PC-9 (cell line): ENCODE results near the gene PLTP. TPM values are rescaled to one million over a fixed set of nuclear protein-coding genes. Genes with fewer than 3 reads are reported as not detected.

ENCODE experiments used
- BruUV-seq: library from RNA; stranded (reverse); fragments of 400-500 nt; replicated peaks from 2 replicates; lab custom pipeline; 2021; lab: Mats Ljungman, UMichigan
- CTCF ChIA-PET: fragments of 300-600 bp; sonication (Branson Sonifier 250); formaldehyde crosslinking; loops from one replicate; lab custom pipeline; 2022; ENCODE audit warnings: antibody characterized with exemption; lab: Charles Lee
- POLR2A ChIA-PET: fragments of 300-600 bp; sonication (Branson Sonifier 250); formaldehyde crosslinking; loops from one replicate; lab custom pipeline; 2022; ENCODE audit warnings: antibody characterized with exemption; ENCODE audit not compliant: unreplicated experiment; lab: Charles Lee
- DNase-seq, 2 experiments: peaks; one replicate each; pipeline versions ENCODE4 v3.0.0 to v3.0.0-alpha.2; 2015 to 2022; ENCODE audit warnings: mixed read lengths in 1 of 2
- H2AFZ ChIP-seq: fragments of 200-600 bp; sonication (generic); 2 replicates; pipeline ENCODE4 v1.8.1; 2017; ENCODE audit warnings: antibody characterized with exemption
- H3F3A ChIP-seq: fragments of 200-600 bp; sonication (generic); 2 replicates; pipeline ENCODE4 v1.8.1; 2017; ENCODE audit warnings: antibody characterized with exemption, mild to moderate bottlenecking, low read depth; ENCODE audit not compliant: insufficient read depth
- H3K27ac ChIP-seq: fragments of 200-600 bp; sonication (generic); 2 replicates; pipeline ENCODE4 v1.6.1; 2016; ENCODE audit warnings: mixed run types
- H3K27me3 ChIP-seq: fragments of 200-600 bp; sonication (generic); 2 replicates; pipeline ENCODE4 v1.6.1; 2016; ENCODE audit warnings: low read depth, mixed run types; ENCODE audit not compliant: insufficient read depth
- H3K36me3 ChIP-seq: fragments of 200-600 bp; sonication (generic); 2 replicates; pipeline ENCODE4 v1.6.1; 2016; ENCODE audit warnings: low read depth, mixed run types
- H3K4me1 ChIP-seq: fragments of 200-600 bp; sonication (generic); replicated peaks from 2 replicates; pipeline ENCODE4 v1.6.1; 2016; ENCODE audit warnings: mixed run types; ENCODE audit not compliant: insufficient read depth
- H3K4me2 ChIP-seq: fragments of 200-600 bp; sonication (generic); 2 replicates; pipeline ENCODE4 v1.6.1; 2017; ENCODE audit warnings: mixed run types
- H3K4me3 ChIP-seq: fragments of 200-600 bp; sonication (generic); 2 replicates; pipeline ENCODE4 v1.6.1; 2016; ENCODE audit warnings: mixed run types
- H3K79me2 ChIP-seq: fragments of 200-600 bp; sonication (generic); 2 replicates; pipeline ENCODE4 v1.6.1; 2017; ENCODE audit warnings: low read depth, mixed run types
- H3K9me2 ChIP-seq: fragments of 200-600 bp; sonication (generic); 2 replicates; pipeline ENCODE4 v1.8.1; 2017; ENCODE audit warnings: mild to moderate bottlenecking; ENCODE audit not compliant: insufficient read depth
- H3K9me3 ChIP-seq: fragments of 200-600 bp; sonication (generic); 2 replicates; pipeline ENCODE4 v1.8.1; 2016; ENCODE audit warnings: low read depth; ENCODE audit not compliant: insufficient read depth
- H4K20me1 ChIP-seq: fragments of 200-600 bp; sonication (generic); 2 replicates; pipeline ENCODE4 v1.8.1; 2017; ENCODE audit not compliant: insufficient read depth
- EZH2 ChIP-seq: fragments of 200-600 bp; sonication (generic); IDR thresholded peaks from 2 replicates; pipeline ENCODE4 v1.8.0; 2017; ENCODE audit warnings: antibody characterized with exemption, low read depth
- intact Hi-C: fragments of 100-400 bp; cut with micrococcal nuclease; formaldehyde crosslinking; loops from one replicate; pipeline ENCODE4 v1.10.0; 2022; ENCODE audit not compliant: unreplicated experiment
- total RNA-seq: library from RNA; stranded (reverse); gene quantifications from 2 replicates; pipeline ENCODE4 v1.2.3, GENCODE V29; 2021
- TF ChIP-seq, protein P1 (sequence below): fragments of 200-600 bp; sonication (generic); conservative IDR thresholded peaks from 2 replicates; pipeline ENCODE4 v1.6.1; 2017; ENCODE audit warnings: mixed run types, antibody characterized with exemption, mild to moderate bottlenecking, moderate library complexity

PLTP gene
- total RNA-seq, 1 experiment from 2014 or later: 127 TPM

DNA sequence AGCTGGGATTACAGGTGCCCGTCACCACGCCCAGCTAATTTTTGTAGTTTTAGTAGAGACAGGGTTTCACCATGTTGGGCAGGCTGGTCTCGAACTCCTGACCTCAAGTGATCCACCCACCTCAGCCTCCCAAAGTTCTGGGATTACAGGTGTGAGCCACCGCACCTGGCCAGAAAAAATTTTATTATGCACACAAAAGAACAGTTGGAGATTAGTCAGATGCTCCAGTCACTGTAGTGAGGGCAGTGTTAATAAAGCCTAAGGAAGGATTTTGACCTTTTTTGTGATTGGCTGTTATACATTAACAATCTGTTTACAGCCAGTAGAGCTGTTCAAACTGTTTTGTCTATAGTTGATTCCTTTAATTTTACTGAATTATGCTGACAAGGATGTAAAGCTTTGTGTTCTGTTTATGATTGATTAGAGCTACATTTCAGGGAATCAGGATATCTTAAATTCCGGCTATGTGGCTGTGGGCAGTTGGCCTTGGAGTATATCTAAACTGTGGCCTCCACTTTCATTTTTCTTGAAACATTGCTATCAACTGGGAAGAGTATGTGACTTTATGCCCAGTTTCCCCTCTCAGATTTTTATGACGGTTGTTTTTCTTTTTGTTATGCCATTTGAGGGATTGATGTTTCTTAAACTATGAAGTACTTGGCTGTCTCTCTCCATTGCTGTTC is 44.7 kb downstream of the PLTP start:
- DNase-seq: peak in 1 of 2 experiments; percentile 30
- H3K4me2 ChIP-seq: peak overlapping the region; percentile 25
- peaks cover 22% of the 10 kb centered on the region; the same call in 1 of the 2 replicates for H3F3A ChIP-seq
- CTCF ChIA-PET: no interaction called here
- H3K27ac ChIP-seq: peak overlapping the region; percentile 41
- H3K27me3 ChIP-seq: no peaks in the 10 kb centered on the region
- POLR2A ChIA-PET: interaction anchor here (0.6 kb wide), 5 partner anchors 11 to 74 kb away, joined by 3 to 17 read pairs (median 4); no protein-coding TSS in a partner anchor
- H3K36me3 ChIP-seq: no peaks in the 10 kb centered on the region
- no peaks in the 10 kb centered on the region for H4K20me1 ChIP-seq
- TF ChIP-seq, protein P1, sequence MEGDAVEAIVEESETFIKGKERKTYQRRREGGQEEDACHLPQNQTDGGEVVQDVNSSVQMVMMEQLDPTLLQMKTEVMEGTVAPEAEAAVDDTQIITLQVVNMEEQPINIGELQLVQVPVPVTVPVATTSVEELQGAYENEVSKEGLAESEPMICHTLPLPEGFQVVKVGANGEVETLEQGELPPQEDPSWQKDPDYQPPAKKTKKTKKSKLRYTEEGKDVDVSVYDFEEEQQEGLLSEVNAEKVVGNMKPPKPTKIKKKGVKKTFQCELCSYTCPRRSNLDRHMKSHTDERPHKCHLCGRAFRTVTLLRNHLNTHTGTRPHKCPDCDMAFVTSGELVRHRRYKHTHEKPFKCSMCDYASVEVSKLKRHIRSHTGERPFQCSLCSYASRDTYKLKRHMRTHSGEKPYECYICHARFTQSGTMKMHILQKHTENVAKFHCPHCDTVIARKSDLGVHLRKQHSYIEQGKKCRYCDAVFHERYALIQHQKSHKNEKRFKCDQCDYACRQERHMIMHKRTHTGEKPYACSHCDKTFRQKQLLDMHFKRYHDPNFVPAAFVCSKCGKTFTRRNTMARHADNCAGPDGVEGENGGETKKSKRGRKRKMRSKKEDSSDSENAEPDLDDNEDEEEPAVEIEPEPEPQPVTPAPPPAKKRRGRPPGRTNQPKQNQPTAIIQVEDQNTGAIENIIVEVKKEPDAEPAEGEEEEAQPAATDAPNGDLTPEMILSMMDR: no peak
- no peak for TF ChIP-seq EZH2
- no TSS peak for BruUV-seq
- no peaks in the 10 kb centered on the region for H3K79me2 ChIP-seq
- intact Hi-C loops: no loop called here
- peaks cover 23% of the 10 kb centered on the region for H3K4me1 ChIP-seq
- H2AFZ ChIP-seq: no peak overlapping the region
- no peak overlapping the region for H3K4me3 ChIP-seq
- H3K9me3 ChIP-seq: no peaks in the 10 kb centered on the region
- no peaks in the 10 kb centered on the region for H3K9me2 ChIP-seq

DNA sequence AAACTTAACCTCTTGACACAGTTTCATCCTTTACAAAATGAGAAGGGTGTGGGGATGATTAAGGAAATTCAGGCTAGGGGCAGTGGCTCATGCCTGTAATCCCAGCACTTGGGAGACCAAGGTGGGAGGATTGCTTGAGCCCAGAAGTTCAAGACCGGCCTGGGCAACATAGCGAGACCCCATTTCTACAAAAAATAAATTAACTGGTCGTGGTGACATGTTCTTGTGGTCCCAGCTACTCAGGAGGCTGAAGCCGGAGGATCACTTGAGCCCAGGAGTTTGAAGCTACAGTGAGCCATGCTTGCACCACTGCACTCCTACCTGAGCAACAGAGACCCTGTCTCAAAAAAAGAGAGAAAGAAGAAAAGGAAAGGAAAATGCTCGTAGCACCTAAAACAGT is 45.5 kb downstream of the PLTP start:
- Histone ChIP-seq H3K27ac (no peak overlapping the region), H3K4me3 (no peak overlapping the region), H2AFZ (no peak overlapping the region), H3K4me2 (no peak overlapping the region), H3K79me2 (no peaks in the 10 kb centered on the region), H3K9me2 (no peaks in the 10 kb centered on the region), H3K36me3 (no peaks in the 10 kb centered on the region), H4K20me1 (no peaks in the 10 kb centered on the region), H3K27me3 (no peaks in the 10 kb centered on the region), H3K4me1 (peaks cover 15% of the 10 kb centered on the region), H3K9me3 (no peaks in the 10 kb centered on the region), H3F3A (peaks cover 15% of the 10 kb centered on the region; the same call in 1 of the 2 replicates)
- no peak for TF ChIP-seq EZH2
- TF ChIP-seq, protein P1: no peak
- ChIA-PET CTCF (no interaction called here), POLR2A (interaction anchor here (0.7 kb wide), 1 partner anchor 40 kb away, joined by 11 read pairs; no protein-coding TSS in a partner anchor)
- BruUV-seq: no TSS peak
- no peak for DNase-seq
- intact Hi-C loops: no loop called here

DNA sequence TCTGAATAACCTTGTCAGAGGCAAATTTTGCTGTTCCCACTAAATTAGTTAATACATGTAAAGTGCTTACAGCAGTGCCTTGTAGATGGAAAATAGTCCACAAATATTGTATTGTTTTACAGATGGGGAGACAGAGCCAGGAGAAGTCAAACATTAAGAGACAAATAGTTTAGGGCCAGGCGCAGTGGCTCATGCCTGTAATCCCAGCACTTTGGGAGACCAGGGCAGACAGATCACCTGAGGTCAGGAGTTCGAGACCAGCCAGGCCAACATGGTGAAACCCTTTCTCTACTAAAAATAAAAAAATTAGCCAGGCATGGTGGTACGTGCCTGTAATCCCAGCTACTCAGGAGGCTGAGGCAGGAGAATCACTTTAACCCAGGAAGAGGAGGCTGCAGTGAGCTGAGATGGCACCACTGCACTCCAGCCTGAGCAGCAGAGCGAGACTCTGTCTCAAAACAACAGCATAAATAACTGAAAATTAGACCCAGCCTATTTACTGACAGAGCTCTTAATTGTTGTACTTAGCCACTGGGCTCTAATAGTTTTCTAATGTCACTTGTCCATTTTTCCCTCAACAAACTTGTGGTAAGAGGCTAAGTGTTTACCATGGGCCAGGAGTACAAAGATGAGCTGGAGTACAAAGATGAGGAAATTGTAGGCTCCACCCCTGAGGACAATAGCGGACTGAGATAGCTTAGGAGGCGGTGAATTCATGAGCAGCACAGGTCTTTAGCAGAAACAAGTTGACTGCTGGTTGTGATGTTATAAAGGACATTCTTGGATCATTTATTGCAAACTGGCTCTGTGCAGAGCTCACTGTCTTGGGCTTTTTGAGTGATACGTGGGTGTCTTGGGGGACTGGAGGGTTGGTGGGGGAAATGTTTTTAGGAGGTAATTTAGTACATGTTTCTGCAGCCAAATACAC is 48.1 kb downstream of the PLTP start:
- no peak for DNase-seq
- Histone ChIP-seq H3K4me3 (no peak overlapping the region), H3K9me3 (no peaks in the 10 kb centered on the region), H3K27me3 (no peaks in the 10 kb centered on the region), H2AFZ (no peak overlapping the region), H3F3A (peaks cover 19% of the 10 kb centered on the region; the same call in 1 of the 2 replicates), H3K36me3 (no peaks in the 10 kb centered on the region), H4K20me1 (no peaks in the 10 kb centered on the region), H3K4me1 (peaks cover 18% of the 10 kb centered on the region), H3K79me2 (no peaks in the 10 kb centered on the region), H3K9me2 (no peaks in the 10 kb centered on the region), H3K27ac (no peak overlapping the region), H3K4me2 (no peak overlapping the region)
- BruUV-seq: no TSS peak
- intact Hi-C loops: no loop called here
- POLR2A ChIA-PET: interaction anchor here (0.6 kb wide), 1 partner anchor 91 kb away, joined by 3 read pairs; no protein-coding TSS in a partner anchor
- CTCF ChIA-PET: interaction anchor here (0.7 to 0.9 kb wide), 2 partner anchors 43 to 65 kb away, joined by 3 to 20 read pairs; no protein-coding TSS in a partner anchor
- TF ChIP-seq EZH2: no peak
- TF ChIP-seq, protein P1: no peak
